Measurements from ENCODE around the gene PANX1. TPM values are rescaled to one million over a fixed set of nuclear protein-coding genes. Genes with fewer than 3 reads are reported as not detected.

Gene PANX1
- total RNA-seq, 1 experiment from 2014 or later, result 21.9 TPM

- ChIA-PET CTCF (no interaction called here), RAD21 (ENCODE audit: low non-redundant PET in 1 of 2, low total read pairs in 2 of 2, uncharacterized antibody in 2 of 2, unreplicated experiment in 2 of 2) (no interaction called here), POLR2A (no interaction called here)
- intact Hi-C loops (cut with micrococcal nuclease), result no loop called here
- H3K4me1 ChIP-seq (ENCODE audit: control insufficient read depth in 1 of 2, insufficient read depth in 2 of 2, low read length in 2 of 2), result no peaks in the 10 kb centered on the region
- no peaks in the 10 kb centered on the region for H3K9me2 ChIP-seq (ENCODE audit: insufficient read depth)
- no peak for DNase-seq (ENCODE audit: low read depth, low spot score)
- no peak overlapping the region for H3K4me2 ChIP-seq (ENCODE audit: low read length)
- BruUV-seq (replicated peaks), result no TSS peak
- H3K36me3 ChIP-seq (ENCODE audit: control insufficient read depth in 1 of 2, insufficient read depth in 2 of 2, low read length in 2 of 2), result no peaks in the 10 kb centered on the region
- TF ChIP-seq REST (IDR thresholded peaks at IDR 0.05; ENCODE audit: low read depth), result no peak
- TF ChIP-seq EZH2 (IDR thresholded peaks at IDR 0.05), result no peak
- no peak for TF ChIP-seq EGR1 (IDR thresholded peaks at IDR 0.05; ENCODE audit: low read depth)
- no peak for TF ChIP-seq MAX (IDR thresholded peaks at IDR 0.05)
- no peak for TF ChIP-seq ELF1 (IDR thresholded peaks at IDR 0.05; ENCODE audit: borderline replicate concordance, low read depth)
- TF ChIP-seq EZH2phosphoT487 (IDR thresholded peaks at IDR 0.05; ENCODE audit: borderline replicate concordance), result no peak
- TF ChIP-seq ZFX (IDR thresholded peaks at IDR 0.05), result no peak
- no peak for TF ChIP-seq ZBTB33 (IDR thresholded peaks at IDR 0.05; ENCODE audit: extremely low read depth, insufficient replicate concordance, low read length)
- no peak for TF ChIP-seq CEBPB (IDR thresholded peaks at IDR 0.05; ENCODE audit: low read depth)
- no peak for TF ChIP-seq SP1 (IDR thresholded peaks at IDR 0.05; ENCODE audit: low read depth)
- no peak for TF ChIP-seq TCF7L2 (IDR thresholded peaks at IDR 0.05; ENCODE audit: borderline replicate concordance, extremely low read depth, insufficient read depth, insufficient read length)
- no peak for TF ChIP-seq ATF3 (IDR thresholded peaks at IDR 0.05)
- no peak for TF ChIP-seq SIN3A (IDR thresholded peaks at IDR 0.05; ENCODE audit: low read depth)
- no peaks in the 10 kb centered on the region for H4K20me1 ChIP-seq (ENCODE audit: insufficient read depth)
- H3K9me3 ChIP-seq (ENCODE audit: control insufficient read depth in 1 of 2, insufficient read depth in 1 of 2, low read depth in 1 of 2, low read length in 2 of 2), result no peaks in the 10 kb centered on the region
- no peak for ATAC-seq
- no peak overlapping the region for H3K4me3 ChIP-seq (replicated peaks in 1 of 2; ENCODE audit: low read depth in 1 of 2, low read length in 2 of 2)
- no peak overlapping the region for H3K27ac ChIP-seq (ENCODE audit: low read depth, low read length)
- H2AFZ ChIP-seq (ENCODE audit: low read depth, low read length, poor library complexity, severe bottlenecking), result no peak overlapping the region
- no peak overlapping the region for H3K9ac ChIP-seq (ENCODE audit: low read length)
- H3K79me2 ChIP-seq (ENCODE audit: insufficient read depth, low read length), result no peaks in the 10 kb centered on the region
- peaks cover 8% of the 10 kb centered on the region; the same call in 1 of the 2 replicates for H3K27me3 ChIP-seq (ENCODE audit: insufficient read depth, low read length)
These were observed 37.5 kb upstream of the PANX1 start for GRCh38 chr11:94091091-94091490.

Data from HCT116 (cell line).